Activated CD4-positive, CD25-positive, alpha-beta regulatory T cell (primary cell): ENCODE data around the gene SEPTIN5.
A peak's percentile ranks its signal among the peaks of the same experiment; 100 is the strongest.

ENCODE experiments used
- DNase-seq, 4 experiments: peaks; one replicate each; lab custom pipeline; 2025; lab: John Stamatoyannopoulos, UW

The SEPTIN5 gene

DNA sequence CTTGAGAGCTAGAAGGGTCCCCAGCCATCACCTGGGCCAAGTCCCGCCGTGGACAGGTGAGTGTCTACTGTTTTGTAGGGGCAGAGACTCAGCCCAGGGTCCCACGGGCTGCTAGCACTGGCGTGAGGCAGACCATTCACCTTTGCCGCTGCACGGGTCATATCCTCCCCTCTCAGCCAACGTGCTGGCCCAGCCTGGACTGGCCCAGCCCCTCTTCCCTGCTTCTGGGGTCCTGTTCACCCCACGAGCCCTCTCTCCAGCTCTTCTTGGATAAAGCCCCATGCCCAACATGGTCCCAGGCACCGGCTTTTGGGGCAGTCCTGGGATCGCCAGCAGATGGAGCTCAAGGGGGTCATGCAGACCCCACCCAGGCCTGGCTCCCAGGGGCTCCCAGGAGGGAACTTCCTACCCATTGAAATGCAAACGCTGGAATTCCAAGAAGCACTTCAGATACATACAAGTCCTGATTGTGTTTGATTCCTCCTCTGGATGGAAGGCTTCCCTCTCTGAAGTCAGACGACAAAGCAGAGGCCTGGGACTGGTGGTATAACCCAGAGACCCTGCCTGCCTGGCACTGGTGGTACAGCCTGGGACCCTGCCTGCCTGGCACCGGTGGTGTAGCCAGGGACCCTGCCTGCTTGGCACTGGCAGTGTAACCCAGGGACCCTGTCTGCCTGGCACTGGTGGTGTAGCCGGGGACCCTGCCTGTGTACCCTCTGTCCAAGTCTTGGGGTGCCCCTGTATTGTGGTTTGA, 8.9 kb upstream of the SEPTIN5 start:
- DNase-seq: no peak

DNA sequence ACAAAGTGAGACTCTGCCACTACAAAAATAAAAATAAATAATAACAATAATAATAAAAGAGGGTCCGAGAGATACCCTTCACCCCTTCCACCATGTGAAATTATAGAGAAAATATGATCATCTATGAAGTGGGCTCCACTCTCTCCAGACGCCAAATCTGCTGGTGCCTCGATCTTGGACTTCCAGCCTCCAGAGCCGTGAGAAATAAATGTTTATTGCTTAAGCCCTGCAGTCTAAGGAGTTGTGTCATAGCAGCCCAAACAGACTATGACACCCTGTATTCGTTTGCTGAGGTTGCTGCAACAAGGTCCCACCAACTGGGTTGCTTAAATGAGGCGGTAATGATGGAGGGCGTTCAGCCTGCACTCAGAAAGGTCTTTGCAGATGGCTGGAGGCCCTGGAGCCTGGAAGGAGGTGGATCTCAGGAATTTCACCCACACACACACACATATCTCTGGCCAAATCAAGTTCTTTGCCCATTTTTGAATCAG, 7.6 kb upstream of the SEPTIN5 start:
- no peak for DNase-seq

DNA sequence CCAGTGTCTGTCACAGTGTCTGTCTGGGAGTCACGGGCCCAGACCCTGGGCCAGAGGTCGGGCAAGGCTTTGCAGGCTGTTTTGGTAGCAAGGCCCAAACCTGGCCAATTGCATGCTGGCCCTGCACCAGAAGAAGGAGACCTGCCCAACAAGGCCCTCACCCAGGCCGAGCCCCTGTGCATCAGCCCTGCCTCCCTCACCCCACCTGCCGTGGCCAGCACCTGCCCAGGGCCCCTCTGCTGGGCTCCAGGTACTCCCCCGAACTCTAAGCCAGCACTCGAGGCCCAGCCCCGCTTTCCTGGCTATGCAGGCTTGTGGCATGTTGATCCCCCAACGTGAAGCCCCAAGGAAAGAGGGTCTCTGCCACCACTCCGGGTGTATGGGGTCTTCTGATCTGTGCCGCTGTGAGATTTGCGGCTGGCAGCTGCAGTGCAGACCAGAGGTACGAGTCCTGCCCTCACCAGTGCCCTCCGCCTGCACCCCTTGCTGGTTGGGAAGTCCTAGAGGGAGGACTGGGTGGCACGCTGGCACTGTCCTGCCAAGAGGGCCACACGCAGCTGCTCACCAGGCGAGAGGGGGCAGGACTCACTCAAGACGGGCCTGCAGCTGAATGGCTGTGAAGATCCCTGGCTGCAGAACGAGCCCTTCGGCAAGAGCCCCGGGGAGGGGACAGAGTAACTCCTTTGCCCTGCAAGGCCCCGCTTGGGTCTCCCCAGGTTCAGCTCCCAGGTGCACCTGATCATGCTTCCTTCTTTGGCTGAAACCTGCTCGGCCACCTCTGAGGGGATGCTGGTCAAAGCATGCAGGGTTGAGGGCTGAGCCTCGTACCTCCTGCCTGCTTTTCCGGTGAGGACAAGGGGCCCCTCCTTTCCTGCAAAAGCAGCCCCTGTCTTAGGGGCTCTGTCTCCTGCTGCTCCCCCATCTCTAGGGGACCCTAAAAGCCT, 6.7 kb upstream of the SEPTIN5 start:
- DNase-seq: no peak

GRCh38 chr22:19708321-19709011, 5.8 kb upstream of the SEPTIN5 start:
- no peak for DNase-seq

GRCh38 chr22:19709063-19709769, 5.1 kb upstream of the SEPTIN5 start:
- DNase-seq: no peak

DNA sequence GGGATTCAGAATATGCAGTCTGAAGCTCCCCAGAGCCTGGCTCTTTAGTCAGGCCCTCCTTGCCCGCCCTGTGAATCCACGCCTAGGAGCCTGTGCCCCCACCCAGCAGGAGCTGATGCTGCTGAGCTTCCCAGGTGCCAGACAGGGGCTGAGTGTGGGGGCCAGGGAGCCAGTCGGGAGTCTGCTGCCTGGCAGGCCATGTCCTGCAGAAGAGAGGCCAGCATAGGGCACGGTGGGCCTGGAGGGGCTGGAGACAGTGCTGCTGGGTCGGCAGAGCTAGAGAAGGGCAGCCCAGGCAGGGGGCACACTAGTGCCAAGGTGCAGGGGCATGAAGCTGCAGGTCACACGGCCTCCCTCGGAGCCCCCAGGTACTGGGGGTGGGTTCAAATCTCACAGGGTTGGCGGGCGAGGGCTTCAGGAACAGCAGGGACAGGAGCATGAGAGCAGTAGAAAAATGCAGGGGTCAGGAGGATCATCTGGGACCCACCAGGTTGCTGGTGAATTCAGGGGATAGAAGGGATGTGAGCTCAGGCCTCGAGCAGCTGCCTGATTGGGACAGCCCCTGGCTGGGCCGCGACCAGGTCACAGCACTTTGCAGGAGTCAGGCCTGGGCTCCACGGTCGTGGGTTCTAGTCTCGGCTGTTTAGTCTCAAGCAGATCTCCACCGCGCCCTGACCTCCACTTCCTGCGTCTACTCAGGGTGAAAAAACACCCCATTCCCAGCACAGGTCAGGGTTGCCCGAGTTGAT, 4.1 kb upstream of the SEPTIN5 start:
- no peak for DNase-seq

DNA sequence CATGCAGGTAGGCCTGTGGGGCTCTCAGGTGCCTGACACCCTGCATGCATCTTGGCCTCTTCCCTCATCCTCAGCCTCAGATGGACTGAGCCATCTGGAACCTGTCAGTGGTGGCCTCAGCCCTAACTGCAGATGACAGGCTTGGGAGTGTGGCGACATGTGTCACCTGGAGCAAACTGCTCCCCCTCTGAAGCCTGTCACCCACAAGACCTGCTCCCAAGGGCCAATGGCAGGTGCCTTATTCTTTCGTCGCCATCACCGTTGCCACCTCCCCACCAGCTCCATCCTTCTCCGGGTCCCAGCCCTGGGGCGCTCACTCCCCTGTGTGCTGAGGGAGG, 3.6 kb upstream of the SEPTIN5 start:
- DNase-seq: no peak

- no peak for DNase-seq
Measured at GRCh38 chr22:19713245-19713644, 1.1 kb upstream of the SEPTIN5 start.

GRCh38 chr22:19713650-19714311, 522 bp upstream of the SEPTIN5 start:
- DNase-seq: no peak

DNA sequence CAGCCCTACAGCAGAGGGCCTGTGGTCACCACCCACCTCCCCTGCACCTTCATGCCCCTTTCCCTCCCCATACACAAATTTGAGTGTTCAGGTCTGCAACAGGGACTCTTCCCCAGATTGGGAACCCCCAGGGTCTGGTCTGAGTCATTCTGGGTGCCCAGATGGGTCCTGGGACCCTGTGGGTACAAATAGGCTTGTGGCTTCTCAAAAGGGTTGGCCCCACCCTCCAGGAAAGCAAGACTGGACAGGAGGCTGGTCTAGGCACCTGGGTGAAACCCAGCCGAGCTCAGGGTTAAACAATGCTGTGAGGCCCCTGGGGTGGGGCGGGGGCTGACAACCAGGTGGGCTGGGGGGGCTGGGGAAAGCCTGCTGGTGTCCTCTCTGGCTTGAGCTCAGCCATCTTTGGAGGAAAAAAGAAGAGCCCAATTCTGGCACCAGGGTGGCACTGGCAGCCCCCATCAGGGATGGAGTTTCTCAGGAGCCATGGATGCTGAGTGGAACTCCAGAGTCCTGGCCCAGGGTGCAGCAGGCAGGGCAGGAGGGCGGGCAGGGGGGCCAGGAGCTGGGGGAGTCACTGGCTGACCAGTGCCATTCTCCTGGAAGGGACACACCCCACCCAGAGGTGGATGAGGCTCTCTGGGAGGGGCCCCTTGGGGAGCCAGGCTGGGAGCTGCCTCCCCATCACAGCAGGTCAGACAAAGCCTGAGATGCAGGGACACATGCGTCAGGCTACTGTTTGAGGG, 1.1 kb downstream of the SEPTIN5 start:
- no peak for DNase-seq

GRCh38 chr22:19716041-19716828, 1.9 kb downstream of the SEPTIN5 start:
- DNase-seq: no peak

GRCh38 chr22:19716829-19717105, 2.5 kb downstream of the SEPTIN5 start:
- DNase-seq: no peak

DNA sequence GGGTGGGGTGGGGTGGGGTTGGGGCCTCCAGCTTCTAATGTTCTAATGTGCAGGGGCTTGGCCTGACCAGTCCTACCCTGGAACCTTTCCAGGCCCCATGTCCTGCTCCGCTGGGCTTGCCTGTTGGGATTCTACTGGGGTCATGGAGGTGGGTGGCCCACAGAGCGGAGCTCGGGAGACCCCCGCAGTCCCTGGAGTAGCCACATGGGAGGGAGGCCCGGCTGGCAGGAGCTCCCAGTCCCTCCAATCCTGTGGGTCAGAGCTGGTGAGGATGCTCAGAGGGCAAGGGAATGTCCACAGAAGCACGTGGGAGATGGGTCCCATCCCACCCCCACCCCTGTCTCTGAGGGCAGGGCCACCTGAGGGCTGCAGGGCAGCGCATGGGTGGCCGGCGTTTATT, 2.9 kb downstream of the SEPTIN5 start:
- DNase-seq: no peak

DNA sequence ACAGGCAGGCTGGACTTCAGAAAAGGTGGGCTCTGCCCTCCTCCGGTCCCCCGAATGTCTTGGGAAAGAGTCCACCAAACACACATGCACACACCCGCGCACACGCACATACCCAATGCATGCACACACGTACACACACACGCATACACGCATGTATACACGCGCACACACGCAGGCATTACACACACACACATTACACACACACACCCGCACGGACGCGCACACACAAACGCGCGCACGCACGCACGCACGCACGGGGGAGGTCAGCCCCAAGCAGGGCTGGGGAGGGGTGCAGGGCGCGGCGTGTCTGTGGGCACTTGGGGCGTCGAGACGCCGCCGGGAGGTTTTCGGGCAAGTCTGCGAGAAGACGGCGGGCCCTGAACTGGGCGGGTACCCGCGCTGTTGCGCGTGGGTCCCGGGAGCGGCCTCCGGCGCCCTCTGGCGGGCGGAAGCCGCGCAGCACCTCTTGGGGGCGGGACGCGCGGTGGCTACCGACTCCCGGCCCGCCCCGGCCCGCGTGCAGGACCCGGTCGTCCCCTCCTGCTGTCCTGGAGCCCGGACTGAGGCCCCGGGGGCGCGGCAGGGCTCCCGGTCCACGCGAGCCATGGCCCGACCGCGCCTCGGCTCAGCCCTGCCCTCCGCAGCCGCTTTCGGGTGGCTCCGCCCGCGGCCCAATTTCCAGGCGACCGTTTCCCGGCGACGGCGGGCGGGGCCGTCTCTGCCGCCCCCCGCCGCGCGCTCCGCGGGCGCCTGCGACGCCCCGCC, 3.6 kb downstream of the SEPTIN5 start:
- DNase-seq: peak; percentile 58 to 68 (median 65)

DNA sequence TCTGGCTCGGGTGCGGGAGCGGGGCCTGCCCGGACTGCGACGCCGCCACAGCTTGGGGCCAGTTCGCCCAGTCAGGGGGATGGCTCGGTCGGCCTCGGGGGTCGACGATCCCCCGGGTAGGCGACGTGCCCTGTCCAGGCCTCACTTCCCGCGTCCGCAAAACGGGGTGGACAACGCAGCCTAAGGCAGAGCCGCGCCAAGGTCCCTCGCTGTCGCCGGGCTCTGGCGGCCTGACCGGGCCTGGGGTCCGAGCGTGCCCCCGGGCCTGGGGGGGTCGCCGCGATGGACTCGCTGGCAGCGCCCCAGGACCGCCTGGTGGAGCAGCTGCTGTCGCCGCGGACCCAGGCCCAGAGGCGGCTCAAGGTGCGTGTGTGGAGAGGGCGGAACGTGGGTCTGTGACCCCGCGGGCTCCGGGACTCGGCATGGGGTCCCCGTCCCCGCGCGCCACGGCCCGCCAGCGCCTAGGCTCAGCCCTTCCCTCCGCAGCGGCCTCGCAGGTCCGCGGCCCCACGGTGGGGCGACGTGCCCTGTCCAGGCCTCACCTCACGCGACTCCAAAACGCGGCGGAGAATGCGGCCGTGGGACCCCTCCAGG, 4.2 kb downstream of the SEPTIN5 start:
- DNase-seq: no peak

DNA sequence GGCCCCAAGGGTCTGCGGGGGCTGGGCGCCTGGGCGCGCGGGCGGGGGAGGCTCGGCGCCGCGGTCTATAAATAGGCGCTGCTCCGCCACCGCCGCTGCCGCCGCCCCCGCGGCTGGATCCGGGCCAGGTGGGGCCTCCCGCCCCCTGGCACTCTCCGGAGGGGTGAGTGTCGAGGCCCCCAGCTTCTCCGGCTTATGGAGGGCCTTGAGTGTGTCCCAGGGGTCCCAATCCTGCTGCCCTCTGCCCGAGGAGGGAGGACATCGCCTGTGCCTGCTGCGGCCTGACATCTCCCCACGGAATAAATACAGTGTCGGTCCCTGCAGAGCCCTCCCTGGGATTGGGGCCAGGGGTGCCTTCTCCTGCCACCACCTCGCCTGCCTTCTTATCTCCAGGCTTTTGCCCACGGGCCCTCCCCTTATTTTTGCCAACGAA, 4.8 kb downstream of the SEPTIN5 start:
- DNase-seq: no peak

GRCh38 chr22:19719488-19720021, 5.3 kb downstream of the SEPTIN5 start:
- DNase-seq: no peak
